ENCODE results near the gene MOV10L1. TPM values are rescaled to one million over a fixed set of nuclear protein-coding genes. Genes with fewer than 3 reads are reported as not detected.

Gene MOV10L1
- total and polyA plus RNA-seq, 9 of the 15 experiments (the other 6 are each of a cell fraction or from before 2014, with no cell fraction given): 0.06 to 0.43 (median 0.15) TPM

- TF ChIP-seq REST (IDR thresholded peaks at IDR 0.05; ENCODE audit: borderline replicate concordance) (peak; percentile 69), REST (CRISPR knock-in tag; IDR thresholded peaks at IDR 0.05; ENCODE audit: low read depth) (no peak), NR3C1 (CRISPR knock-in tag; IDR thresholded peaks at IDR 0.05) (no peak), POLR2B (IDR thresholded peaks at IDR 0.05; ENCODE audit: low read depth, partially characterized antibody) (no peak), DEAF1 (CRISPR knock-in tag; IDR thresholded peaks at IDR 0.05) (peak; percentile 35; the same call in 1 of the 2 replicates), SAFB (IDR thresholded peaks at IDR 0.05; ENCODE audit: borderline replicate concordance, low read depth, low read length) (no peak), CBFA2T3 (IDR thresholded peaks at IDR 0.05) (no peak), THAP7 (CRISPR knock-in tag; IDR thresholded peaks at IDR 0.05) (no peak), RAD21 (CRISPR knock-in tag; conservative IDR thresholded peaks at IDR 0.05 in 1 of 2, IDR thresholded peaks at IDR 0.05 in 1 of 2) (peak; percentile 50 to 76), ZKSCAN8 (CRISPR knock-in tag; IDR thresholded peaks at IDR 0.05) (no peak), TGIF2 (CRISPR knock-in tag; IDR thresholded peaks at IDR 0.05) (no peak), SNRNP70 (optimal IDR thresholded peaks at IDR 0.05; ENCODE audit: low read depth, low read length) (no peak), HDAC8 (tag; IDR thresholded peaks at IDR 0.05) (no peak), POLR2G (IDR thresholded peaks at IDR 0.05; ENCODE audit: low read depth, low read length) (no peak), MEIS2 (IDR thresholded peaks at IDR 0.05; ENCODE audit: partially characterized antibody) (peak; percentile 84), BDP1 (IDR thresholded peaks at IDR 0.05; ENCODE audit: insufficient read depth, insufficient read length) (no peak), ZBTB12 (CRISPR knock-in tag; IDR thresholded peaks at IDR 0.05) (no peak)
These were observed 56.8 kb downstream of the MOV10L1 start (continued) for GRCh38 chr22:50146439-50147238.

Measured in K562 (cell line).